NCI-H510A (cell line): ENCODE results near the gene CA10.
A peak's percentile ranks its signal among the peaks of the same experiment; 100 is the strongest.

Experiments
- DNase-seq: peaks from one replicate; lab custom pipeline; 2025; lab: John Stamatoyannopoulos, UW

Gene CA10

DNA sequence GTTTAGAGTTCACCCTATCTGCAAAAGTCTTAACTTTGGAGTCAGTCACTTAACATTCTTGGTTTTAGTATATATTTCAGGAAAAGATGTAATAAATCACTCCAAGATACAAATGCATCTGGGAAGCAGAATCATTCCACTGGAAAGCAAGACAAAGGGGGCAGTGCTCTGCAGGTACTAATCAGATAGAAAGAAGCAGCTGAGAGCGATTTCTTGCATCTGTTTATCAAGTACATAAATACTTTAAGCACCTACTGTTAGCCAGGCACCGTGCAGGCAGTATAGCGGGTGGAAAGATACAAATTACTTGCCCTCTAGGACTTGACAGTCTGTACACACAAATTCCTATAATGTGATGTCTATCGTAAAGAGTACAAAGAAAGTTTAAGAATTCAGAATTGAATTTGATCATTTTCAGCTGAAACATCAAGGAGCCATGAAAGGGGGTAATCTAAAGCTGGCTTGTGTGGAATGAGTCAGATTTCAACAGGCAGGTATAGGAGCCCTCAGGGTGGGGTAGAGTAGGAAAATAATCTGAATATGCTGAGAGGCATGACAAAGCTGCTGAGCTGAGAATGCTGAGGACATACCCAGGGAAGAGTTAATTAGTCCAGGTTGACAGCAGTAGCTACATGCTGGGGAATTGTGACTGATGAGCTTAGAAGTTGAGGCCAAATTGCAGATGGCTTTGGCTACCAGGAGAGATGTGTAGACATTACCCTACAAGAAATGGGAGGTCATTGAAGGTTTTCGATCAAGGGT is 110.2 kb downstream of the CA10 start:
- no peak for DNase-seq

DNA sequence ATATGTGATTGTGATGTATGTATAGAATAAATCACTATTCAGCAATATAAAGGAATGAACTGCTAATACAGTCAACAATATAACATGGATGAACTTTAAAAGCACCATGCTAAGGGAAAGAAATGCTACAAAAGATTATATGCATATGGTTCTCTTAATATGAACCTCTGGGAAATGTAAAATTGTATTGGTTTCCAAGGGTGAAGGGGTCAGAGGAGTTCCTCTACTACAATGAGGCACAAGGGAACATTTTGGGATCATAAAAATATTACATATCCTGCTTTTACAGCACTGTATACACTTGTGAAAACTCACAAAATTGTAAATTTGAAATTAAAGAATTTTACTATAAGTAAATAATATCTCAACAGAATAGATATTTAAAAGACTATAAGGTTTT is 111.4 kb downstream of the CA10 start:
- no peak for DNase-seq

DNA sequence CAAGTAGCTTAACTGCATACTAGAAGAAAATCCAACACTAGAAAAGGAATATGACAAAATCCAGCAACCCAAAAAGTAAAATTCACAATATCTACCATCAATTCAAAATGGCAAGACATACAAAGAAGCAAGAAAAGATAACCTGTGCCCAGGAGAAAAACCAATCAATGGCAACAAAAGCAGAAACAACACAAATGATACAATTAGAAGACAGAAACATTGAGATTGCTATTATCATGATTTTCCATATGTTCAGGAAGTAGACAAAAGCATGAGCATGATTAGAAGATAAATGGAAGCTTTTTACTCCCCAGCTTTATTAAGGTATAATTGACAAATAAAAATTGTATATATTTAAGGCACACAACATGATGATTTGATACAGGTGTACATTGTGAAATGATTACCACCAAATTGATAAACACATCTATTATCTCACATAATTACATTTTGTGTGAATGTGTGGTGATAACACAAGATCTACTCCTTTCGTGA is 117.3 kb downstream of the CA10 start:
- DNase-seq = no peak

DNA sequence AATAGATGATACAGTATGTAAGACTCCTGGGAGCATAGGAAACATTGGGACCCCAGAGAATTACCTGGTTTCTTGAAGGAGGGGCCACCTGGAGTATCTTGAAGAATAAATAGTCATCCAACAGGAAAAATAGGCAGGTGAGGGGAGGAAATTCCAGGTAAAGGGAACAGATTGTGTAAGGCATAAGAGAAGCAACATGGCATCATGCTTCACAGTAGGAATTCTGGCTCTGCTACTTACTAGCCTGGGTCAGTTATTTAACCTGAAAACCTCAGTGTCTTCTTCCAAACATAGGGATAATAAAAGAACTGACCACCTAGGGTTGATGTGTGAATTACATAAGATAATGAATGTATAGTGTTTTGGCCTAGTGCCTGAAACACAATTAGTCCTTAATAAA is 122.1 kb downstream of the CA10 start:
- no peak for DNase-seq

DNA sequence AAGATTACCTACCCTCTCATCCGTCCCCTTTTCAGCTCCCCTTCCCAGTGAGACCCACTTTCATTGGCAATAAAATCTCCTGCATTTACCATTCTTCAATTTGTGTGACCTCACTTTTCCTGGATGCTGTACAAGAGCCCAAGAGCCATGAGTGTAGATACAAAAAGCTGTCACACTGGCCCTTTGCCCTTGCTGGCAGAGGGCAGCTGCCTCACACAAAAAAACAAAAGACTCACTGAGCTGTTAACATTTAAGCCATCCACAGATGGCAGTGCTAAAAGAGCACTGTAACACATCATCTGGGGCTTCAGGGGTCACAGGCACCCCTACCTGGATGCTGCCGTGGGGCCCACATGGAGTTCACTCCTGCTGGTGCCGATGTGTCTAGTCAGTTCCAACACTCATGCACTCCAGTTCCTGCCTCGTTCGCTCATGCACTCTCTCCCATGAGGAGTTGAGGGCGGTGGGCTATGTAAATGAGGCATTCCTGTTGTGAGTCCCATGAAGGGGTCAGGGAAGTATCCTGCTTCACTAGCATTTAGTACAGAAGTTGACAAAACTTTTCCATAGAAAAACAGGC is 123.1 kb downstream of the CA10 start:
- DNase-seq = no peak

DNA sequence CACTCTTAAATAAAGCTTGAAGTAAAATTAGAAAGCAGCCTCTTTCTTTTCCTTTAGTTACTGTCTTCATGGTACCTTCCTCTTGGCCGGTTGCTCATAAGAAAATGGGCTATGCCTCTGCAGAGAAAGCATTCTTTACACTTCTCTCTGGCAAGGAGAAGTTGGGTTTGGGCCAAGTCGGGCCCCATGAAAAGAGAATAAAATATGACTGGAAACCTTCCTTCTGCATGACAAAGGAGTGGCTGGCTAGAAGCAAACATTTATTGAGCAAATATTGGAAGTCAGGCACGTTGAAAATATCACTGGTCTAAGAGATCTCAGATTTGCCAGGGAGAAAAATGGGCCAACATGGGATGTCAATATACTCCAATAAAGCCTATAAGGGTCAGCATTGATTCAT is 126.1 kb downstream of the CA10 start:
- no peak for DNase-seq

DNA sequence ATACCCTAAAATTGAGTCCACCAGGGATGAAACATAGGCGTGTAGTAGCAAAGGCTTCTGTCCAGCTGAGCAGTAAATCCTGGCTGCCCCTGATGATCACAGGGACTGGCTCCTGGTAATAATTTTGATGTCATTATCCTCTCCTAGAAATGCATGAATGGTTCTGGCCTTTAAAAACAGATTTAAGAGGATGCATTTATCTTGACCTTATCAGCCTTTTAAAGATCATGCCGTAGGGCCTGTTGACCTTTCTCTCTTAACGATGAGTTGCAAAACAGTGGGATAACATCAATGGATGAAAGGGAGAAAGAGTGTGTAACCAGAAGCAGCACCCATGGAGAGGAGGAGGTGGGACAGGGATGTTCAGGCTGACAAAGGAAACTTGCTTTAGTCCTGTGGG is 128.5 kb downstream of the CA10 start:
- no peak for DNase-seq

DNA sequence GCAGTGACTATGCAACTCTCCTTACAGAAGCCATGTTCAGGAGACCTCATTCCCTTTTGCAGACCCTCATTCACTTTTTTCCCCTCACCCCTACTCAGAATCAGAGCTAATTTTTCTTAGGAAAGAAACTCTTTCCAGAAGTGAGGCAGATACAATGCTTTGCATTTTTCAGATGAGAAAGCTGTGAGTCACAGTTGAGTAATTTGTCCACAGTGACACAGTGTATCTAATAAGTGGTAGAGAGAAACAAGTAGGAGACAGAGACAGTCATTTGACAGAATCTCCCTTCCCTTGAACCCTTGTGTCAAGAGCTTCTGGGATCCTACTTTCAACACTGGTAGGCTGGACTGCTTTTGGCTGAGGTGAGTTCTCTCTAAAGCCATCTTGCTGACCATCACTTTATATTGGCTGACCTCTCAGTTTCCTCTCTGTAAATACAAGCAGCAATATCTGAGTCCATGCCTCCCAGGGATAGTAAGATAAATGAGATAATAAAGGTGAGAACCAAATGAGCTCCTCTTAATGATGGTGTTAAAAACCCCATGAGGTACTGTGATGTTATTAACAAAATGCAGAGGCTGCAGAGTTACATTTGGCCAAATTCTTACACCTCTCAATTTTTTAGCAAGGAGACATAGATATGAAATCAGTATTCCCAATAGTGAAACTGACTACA is 130.8 kb downstream of the CA10 start:
- no peak for DNase-seq

DNA sequence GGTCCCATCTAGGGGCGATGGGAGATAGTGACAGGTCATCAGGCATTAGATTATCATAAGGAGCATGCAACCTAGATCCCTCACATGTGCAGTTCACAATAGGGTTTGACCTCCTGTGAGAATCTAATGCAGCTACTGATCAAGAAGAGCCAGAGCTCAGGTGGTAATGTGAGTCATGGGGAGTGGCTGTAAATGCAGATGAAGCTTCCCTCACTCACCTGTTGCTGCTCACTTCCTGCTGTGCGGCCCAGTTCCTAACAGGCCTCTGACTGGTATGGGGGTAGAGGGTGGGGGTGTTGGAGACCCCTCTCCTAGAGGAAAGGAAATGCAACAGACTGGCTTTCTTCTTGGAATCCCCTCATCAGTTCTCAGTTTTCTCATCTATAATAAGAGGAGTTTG is 131.4 kb downstream of the CA10 start:
- no peak for DNase-seq

DNA sequence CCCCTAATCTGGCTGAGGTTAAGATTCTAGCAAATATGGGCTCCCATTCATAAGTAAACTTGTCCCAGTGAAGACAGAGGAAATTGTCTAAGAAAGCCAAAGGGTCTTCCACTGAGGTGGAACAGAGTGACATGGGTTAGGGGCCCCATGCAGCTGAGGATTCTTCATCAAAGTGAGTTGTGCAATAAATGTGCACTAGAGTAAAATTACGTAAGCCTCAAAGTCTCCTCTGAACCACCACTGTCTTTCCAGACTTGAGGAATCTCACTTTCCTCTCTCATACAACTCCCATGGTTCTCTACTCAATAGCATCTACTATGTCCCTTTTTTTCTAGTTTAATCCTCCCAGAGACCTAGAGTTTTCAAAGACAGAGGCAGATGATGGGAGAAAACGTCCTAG is 132.4 kb downstream of the CA10 start:
- no peak for DNase-seq

DNA sequence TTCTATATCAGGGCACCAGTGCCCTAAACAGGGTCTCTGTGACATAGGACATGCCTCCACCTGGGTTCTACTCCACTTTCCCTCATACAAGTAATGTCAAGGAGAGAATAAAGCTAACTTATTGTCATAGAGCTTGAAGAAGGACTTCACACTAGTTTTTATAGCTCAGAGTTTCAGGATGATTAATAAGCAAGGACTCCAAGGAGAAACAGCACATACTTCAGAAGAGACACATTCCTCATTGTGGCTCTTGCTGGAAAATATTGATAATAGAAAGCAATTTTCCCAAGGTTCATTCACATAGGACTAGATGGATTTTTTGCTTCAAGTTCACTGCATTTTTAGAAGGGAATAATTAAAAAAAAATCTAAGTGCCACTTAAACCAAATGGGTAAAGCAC is 133.3 kb downstream of the CA10 start:
- DNase-seq = no peak

DNA sequence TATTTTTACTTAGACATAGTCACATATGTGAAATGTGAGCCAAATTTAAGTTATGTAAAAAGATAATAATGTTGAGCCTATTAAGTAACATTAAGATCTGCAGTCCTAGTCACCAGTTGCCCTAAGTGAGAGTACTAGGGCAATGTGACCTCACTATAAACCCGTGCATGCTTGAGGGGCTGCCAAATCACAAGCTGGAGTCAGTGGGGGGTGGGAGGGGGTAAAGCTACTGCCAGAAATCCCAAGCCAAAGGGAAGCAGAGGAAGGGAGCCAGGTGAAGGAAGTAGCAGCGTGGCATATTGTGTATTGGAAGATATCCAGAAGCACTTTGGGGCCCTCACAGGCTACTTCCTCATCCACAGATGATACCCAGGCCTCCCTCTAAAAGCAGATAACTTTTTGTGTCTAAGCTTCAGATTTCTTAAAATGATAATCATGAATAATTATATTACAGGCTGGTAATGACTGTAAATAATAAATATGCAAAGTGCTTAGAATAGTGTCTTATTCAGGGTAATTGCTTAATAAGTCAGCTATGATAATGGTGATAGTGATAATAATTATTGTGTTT is 134.1 kb downstream of the CA10 start:
- DNase-seq = no peak

DNA sequence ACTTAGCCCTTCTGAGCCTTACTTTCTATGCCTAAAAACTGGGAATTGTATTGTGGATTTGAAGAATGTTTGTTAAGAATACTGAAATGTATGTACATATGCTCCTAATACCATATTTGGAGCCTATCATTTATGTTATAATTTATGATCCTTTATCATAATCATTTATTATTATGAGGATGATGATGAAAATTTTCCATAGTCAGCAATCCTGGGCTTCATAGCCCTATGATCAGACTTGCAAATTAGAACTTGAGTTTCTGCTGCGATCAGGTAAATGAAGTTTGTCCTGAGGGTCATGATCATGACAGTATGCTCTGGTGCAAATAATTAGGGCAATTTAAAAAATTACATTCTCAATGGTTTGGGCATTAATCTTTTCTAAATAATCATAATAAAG is 147.4 kb downstream of the CA10 start:
- DNase-seq = no peak

DNA sequence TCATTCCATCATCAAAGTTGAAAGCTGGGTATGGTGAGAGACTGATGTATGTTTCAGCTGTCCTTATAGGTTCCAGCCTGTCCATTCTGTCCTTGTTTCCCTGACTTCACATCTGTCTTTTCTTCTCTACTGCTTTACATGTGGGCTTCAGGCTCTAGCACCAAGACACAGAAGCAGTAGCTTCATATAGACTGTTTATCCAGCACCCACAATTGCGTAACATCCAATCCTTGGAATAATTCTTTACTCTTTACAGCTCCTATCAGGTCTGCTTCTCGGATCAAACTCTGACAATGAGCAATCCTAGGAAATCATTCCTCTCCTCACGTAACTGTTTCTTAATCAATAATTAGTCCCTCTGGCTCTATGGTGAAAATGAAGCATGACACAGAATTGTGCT is 158.9 kb downstream of the CA10 start:
- DNase-seq = no peak

DNA sequence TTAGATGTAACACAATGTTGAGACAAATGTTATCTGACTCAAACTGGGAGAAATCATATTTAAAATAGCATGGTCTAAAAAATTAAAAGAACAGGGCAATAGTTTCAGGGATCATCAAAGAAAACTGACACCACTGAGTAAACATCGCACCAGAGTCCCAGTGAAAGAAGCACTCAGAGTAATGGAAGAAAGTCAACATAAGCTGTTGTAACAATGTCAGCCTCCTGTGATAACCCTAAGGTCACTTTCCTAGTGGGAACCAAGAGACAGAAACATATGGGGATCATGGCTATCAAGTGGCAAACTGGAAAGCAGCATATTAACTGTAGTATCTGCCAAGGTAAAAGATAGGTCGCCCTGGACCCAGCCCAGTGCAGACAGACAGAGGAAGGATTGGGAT is 160.8 kb downstream of the CA10 start:
- peak; percentile 65 for DNase-seq

DNA sequence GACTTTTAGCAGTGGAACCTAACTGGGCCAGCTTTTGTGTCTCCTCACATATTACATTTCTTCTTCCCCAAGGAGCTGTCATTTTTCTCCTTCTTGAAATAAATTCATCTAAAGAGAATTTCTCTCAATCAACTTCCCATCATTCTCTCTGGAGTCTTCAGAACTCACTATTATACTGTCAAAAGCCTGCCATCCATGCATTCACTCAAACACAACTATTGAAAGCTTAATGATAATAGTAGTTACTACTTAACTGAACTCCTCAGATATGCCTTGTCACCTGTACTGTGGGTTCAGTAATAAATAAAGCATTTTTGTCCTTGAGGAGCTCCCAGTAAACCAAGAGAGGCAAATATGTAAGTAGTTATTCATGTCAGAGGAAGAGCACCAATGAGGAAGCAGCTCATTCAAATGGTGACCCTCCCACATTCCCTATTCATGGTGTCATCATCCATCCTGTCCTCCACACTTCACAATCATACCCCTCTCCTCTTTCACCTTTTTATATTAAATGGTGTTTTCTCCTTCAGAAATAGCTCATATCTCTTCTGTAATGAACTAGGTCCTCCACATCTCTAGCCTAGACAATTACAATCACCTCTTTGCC is 162.6 kb downstream of the CA10 start:
- DNase-seq = no peak

DNA sequence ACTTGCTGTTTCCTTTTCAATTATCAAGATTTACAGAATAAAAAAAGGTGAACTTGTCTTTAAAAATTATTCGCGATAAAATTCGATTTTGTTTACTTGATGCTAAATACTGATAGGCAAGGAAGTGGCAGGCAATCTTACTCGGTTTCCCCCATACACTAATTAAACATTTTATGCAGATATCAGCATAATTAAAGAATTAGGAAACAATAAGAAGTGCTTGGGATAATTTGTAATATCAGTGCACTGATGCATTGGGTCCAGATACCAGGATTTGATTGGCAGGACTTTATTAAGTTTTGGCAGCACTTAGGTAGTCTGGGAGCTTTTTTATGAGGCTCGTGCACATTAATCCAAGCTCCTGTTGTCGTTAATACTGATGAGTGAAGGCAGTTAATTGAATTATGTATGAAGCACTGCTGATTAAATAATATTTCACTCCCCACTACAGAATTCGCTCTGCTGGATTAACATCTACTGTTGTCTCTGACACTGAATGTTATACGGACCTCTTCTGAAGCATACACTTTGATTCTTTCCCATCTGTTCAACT is 165.6 kb downstream of the CA10 start:
- DNase-seq = no peak

DNA sequence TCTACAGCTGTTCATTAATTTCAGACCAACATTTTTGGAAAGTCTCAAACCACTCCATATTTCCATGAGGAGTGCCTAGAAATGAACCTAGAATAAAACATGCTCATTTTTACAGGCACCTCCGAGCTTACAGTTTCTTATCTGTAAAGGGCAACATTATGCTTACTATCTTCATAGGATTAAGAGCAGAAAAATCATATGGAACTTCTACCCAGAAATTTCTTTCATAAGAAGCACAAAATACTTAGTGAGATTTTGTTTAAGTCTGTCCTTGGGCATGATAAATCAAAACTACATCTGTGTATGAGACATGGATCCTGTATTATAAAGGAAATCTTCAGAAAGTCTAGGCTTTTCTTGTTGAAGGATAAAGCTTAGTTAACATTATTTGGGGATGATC is 187.4 kb downstream of the CA10 start:
- no peak for DNase-seq

DNA sequence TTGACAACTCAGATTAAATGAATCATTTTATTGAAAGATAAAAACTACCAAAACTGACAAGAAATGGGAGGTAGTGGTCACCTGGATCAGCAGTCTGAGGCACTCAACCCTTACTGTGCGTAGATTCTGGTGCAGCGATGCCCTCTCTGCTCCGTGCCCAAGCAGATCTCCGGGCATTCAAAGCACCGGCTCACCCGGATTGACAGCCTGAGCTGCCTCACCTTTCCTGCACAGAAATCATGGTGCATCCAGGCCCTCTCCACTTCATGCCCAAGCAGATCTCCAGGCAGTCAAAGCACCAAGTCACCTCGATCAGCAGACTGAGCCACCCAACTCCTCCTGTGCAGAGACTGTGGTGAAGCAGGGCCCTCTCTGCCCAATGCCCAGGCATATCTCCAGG is 196.8 kb downstream of the CA10 start:
- no peak for DNase-seq

DNA sequence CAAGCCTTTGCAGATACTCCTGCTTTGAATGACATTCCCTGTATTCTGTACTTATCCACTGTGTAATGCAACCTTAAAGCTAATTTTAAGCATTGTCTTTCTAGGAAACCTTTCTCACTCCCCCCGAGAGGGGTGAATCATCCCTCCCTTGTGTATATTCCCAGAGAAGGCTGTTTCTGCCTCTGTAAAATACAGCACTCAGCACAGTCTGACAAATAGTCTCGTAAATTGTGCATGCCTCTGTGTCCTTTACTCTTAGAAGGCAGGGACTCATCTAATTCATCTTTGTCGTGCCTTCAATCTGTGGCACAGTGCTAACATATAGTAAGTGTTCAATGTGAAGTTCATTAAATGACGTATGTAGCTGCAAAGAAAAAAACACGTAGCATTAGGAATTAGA is 200.7 kb downstream of the CA10 start:
- no peak for DNase-seq

DNA sequence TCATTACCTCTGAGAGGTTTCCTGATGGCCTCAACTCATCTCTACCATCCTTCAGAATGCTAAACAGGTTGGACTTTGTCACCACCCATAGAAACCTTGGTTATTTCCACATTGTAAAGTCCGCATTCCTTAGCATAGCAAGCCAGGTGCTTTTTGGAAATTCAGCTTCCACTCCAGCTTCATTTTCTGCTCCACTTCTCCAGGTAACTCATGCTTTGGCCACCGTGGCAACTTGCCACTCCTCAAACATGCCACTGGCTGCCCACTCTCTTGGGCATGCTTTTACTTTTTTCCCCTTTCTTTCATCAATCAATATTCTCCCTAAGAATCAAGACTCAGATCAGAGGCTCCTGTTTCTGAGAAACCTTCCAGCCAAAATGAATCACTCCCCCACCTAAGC is 203.3 kb downstream of the CA10 start:
- DNase-seq = no peak

DNA sequence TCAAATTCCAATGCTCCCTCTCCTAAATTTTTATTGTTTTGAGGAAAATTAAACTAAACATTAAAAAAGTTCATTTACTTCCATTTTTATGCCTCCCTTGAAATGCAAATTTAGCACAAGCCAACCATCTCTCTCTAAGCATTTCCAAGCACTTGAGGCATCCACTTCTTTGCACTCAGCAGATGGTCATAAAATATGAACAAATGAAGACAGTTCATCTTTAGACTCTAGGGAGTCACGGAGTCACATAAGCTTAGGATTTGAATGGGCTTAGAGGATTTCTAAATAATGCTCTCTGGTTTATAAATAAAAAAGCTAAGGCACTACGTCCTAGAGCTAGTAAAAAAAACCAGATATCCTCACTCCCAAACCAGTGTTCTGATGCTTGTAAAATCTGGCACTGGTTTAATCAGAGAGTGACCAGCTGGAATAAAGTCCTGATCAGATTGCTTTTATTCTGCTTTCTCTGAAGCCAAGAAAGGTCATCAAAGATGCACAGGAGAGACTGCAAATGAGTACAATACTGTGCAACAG is 204.2 kb downstream of the CA10 start:
- DNase-seq = no peak
